ENCODE measurements around the gene NECAB3.

DNA sequence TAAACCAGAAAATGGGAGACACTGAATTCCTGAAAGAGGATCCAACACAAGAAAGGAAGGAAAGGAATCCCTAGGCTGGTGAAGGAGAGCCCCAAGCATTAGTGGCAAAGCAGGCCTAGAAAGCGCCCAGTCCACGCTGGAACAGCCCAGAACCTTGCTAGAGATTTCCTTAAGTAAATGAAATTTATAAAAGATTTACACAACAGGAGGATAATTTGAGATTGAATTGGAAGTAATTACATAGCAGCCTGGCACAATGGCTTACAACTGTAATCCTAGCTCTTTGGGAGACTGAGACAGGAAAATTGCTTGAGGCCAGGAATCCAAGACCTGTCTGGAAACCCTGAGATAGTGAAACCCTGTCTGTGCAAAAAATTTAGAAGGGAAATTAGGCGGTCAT is 38.9 kb downstream of the NECAB3 start:
- TF ChIP-seq, protein P1, sequence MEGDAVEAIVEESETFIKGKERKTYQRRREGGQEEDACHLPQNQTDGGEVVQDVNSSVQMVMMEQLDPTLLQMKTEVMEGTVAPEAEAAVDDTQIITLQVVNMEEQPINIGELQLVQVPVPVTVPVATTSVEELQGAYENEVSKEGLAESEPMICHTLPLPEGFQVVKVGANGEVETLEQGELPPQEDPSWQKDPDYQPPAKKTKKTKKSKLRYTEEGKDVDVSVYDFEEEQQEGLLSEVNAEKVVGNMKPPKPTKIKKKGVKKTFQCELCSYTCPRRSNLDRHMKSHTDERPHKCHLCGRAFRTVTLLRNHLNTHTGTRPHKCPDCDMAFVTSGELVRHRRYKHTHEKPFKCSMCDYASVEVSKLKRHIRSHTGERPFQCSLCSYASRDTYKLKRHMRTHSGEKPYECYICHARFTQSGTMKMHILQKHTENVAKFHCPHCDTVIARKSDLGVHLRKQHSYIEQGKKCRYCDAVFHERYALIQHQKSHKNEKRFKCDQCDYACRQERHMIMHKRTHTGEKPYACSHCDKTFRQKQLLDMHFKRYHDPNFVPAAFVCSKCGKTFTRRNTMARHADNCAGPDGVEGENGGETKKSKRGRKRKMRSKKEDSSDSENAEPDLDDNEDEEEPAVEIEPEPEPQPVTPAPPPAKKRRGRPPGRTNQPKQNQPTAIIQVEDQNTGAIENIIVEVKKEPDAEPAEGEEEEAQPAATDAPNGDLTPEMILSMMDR (IDR thresholded peaks at IDR 0.05; ENCODE audit: insufficient read depth, low read depth, low read length) = no peak
- TF ChIP-seq EZH2 (IDR thresholded peaks at IDR 0.05; ENCODE audit: insufficient read depth, low read length) = no peak
